T-helper 1 cell treated with Interleukin-12 subunit alpha and Interleukin-12 subunit beta and Interleukin-4 antibody, amounts not matched to agents 30 μg/mL and 1 μg/mL, for 36 hours (primary cell): ENCODE measurements around the gene TSPAN3.

Experiments used
- H3K27ac Mint-ChIP-seq: one replicate; pipeline ENCODE4 v1.8.0; 2021; ENCODE audit warnings: mild to moderate bottlenecking, mixed read lengths
- H3K27me3 Mint-ChIP-seq: one replicate; pipeline ENCODE4 v1.8.0; 2021; ENCODE audit warnings: low read depth, mixed read lengths
- H3K36me3 Mint-ChIP-seq: one replicate; pipeline ENCODE4 v1.8.0; 2021; ENCODE audit warnings: low read depth, mixed read lengths
- H3K4me1 Mint-ChIP-seq: one replicate; pipeline ENCODE4 v1.8.0; 2021; ENCODE audit warnings: low read depth, mixed read lengths
- H3K4me3 Mint-ChIP-seq: one replicate; pipeline ENCODE4 v1.8.0; 2021; ENCODE audit warnings: mild to moderate bottlenecking, moderate library complexity, mixed read lengths
- H3K9me3 Mint-ChIP-seq: one replicate; pipeline ENCODE4 v1.8.0; 2021; ENCODE audit warnings: mixed read lengths

Gene TSPAN3

GRCh38 chr15:77070180-77070494, 772 bp downstream of the TSPAN3 start:
- Mint-ChIP-seq H3K27me3 (peaks cover 12% of the 10 kb centered on the region), H3K9me3 (no peaks in the 10 kb centered on the region), H3K4me1 (peaks cover 19% of the 10 kb centered on the region), H3K36me3 (no peaks in the 10 kb centered on the region), H3K27ac (no peak overlapping the region), H3K4me3 (peak overlapping the region; percentile 75)

- peaks cover 19% of the 10 kb centered on the region for H3K4me1 Mint-ChIP-seq
- H3K4me3 Mint-ChIP-seq: peak overlapping the region; percentile 84
- H3K36me3 Mint-ChIP-seq: no peaks in the 10 kb centered on the region
- H3K27me3 Mint-ChIP-seq: peaks cover 9% of the 10 kb centered on the region
- no peaks in the 10 kb centered on the region for H3K9me3 Mint-ChIP-seq
- peak overlapping the region; percentile 67 for H3K27ac Mint-ChIP-seq
These were observed 1.3 kb downstream of the TSPAN3 start for GRCh38 chr15:77069521-77070121.

GRCh38 chr15:77068633-77069032, 2.3 kb downstream of the TSPAN3 start:
- no peaks in the 10 kb centered on the region for H3K9me3 Mint-ChIP-seq
- H3K36me3 Mint-ChIP-seq: no peaks in the 10 kb centered on the region
- peaks cover 7% of the 10 kb centered on the region for H3K27me3 Mint-ChIP-seq
- no peak overlapping the region for H3K27ac Mint-ChIP-seq
- H3K4me1 Mint-ChIP-seq: peaks cover 19% of the 10 kb centered on the region
- H3K4me3 Mint-ChIP-seq: no peak overlapping the region

- Mint-ChIP-seq H3K27ac (no peak overlapping the region), H3K36me3 (no peaks in the 10 kb centered on the region), H3K4me1 (peaks cover 19% of the 10 kb centered on the region), H3K9me3 (no peaks in the 10 kb centered on the region), H3K27me3 (peaks cover 7% of the 10 kb centered on the region), H3K4me3 (no peak overlapping the region)
These were observed 3.1 kb downstream of the TSPAN3 start for GRCh38 chr15:77067691-77068367.

GRCh38 chr15:77066971-77067690, 3.8 kb downstream of the TSPAN3 start:
- H3K4me3 Mint-ChIP-seq: no peak overlapping the region
- no peaks in the 10 kb centered on the region for H3K36me3 Mint-ChIP-seq
- H3K27me3 Mint-ChIP-seq: peaks cover 7% of the 10 kb centered on the region
- H3K9me3 Mint-ChIP-seq: no peaks in the 10 kb centered on the region
- no peak overlapping the region for H3K27ac Mint-ChIP-seq
- peaks cover 19% of the 10 kb centered on the region for H3K4me1 Mint-ChIP-seq

- H3K27ac Mint-ChIP-seq: no peak overlapping the region
- no peaks in the 10 kb centered on the region for H3K9me3 Mint-ChIP-seq
- H3K4me3 Mint-ChIP-seq: no peak overlapping the region
- no peaks in the 10 kb centered on the region for H3K36me3 Mint-ChIP-seq
- peaks cover 4% of the 10 kb centered on the region for H3K27me3 Mint-ChIP-seq
- peaks cover 15% of the 10 kb centered on the region for H3K4me1 Mint-ChIP-seq
These were observed 6.2 kb downstream of the TSPAN3 start for GRCh38 chr15:77064539-77065308.

GRCh38 chr15:77064063-77064462, 6.8 kb downstream of the TSPAN3 start:
- no peak overlapping the region for H3K27ac Mint-ChIP-seq
- no peaks in the 10 kb centered on the region for H3K27me3 Mint-ChIP-seq
- H3K4me3 Mint-ChIP-seq: no peak overlapping the region
- H3K4me1 Mint-ChIP-seq: peaks cover 15% of the 10 kb centered on the region
- H3K9me3 Mint-ChIP-seq: no peaks in the 10 kb centered on the region
- H3K36me3 Mint-ChIP-seq: no peaks in the 10 kb centered on the region

GRCh38 chr15:77063249-77063648, 7.7 kb downstream of the TSPAN3 start:
- H3K36me3 Mint-ChIP-seq: no peaks in the 10 kb centered on the region

GRCh38 chr15:77060546-77060945, 10.4 kb downstream of the TSPAN3 start:
- Mint-ChIP-seq H3K9me3 (no peaks in the 10 kb centered on the region), H3K27me3 (no peaks in the 10 kb centered on the region), H3K36me3 (peaks cover 2% of the 10 kb centered on the region), H3K27ac (no peak overlapping the region), H3K4me1 (peaks cover 12% of the 10 kb centered on the region), H3K4me3 (no peak overlapping the region)

More at GRCh38 chr15:77063249-77063648, 7.7 kb downstream of the TSPAN3 start:
- Mint-ChIP-seq H3K27me3 (no peaks in the 10 kb centered on the region), H3K4me3 (no peak overlapping the region), H3K9me3 (no peaks in the 10 kb centered on the region), H3K27ac (no peak overlapping the region), H3K4me1 (peaks cover 15% of the 10 kb centered on the region)

- Mint-ChIP-seq H3K4me1 (peaks cover 12% of the 10 kb centered on the region), H3K4me3 (no peak overlapping the region), H3K27me3 (no peaks in the 10 kb centered on the region), H3K36me3 (peaks cover 2% of the 10 kb centered on the region), H3K27ac (no peak overlapping the region), H3K9me3 (no peaks in the 10 kb centered on the region)
These were observed 11.0 kb downstream of the TSPAN3 start for GRCh38 chr15:77059786-77060361.

- Mint-ChIP-seq H3K27me3 (no peaks in the 10 kb centered on the region), H3K27ac (no peak overlapping the region)
These were observed 12.4 kb downstream of the TSPAN3 start for GRCh38 chr15:77058468-77058867.

GRCh38 chr15:77057685-77058084, 13.2 kb downstream of the TSPAN3 start:
- Mint-ChIP-seq H3K4me3 (no peak overlapping the region), H3K27me3 (no peaks in the 10 kb centered on the region), H3K4me1 (peaks cover 15% of the 10 kb centered on the region), H3K27ac (no peak overlapping the region), H3K36me3 (peaks cover 7% of the 10 kb centered on the region), H3K9me3 (no peaks in the 10 kb centered on the region)

More at GRCh38 chr15:77058468-77058867, 12.4 kb downstream of the TSPAN3 start:
- no peaks in the 10 kb centered on the region for H3K9me3 Mint-ChIP-seq
- peaks cover 7% of the 10 kb centered on the region for H3K36me3 Mint-ChIP-seq
- no peak overlapping the region for H3K4me3 Mint-ChIP-seq
- peaks cover 15% of the 10 kb centered on the region for H3K4me1 Mint-ChIP-seq

- peaks cover 8% of the 10 kb centered on the region for H3K36me3 Mint-ChIP-seq
- H3K4me3 Mint-ChIP-seq: no peak overlapping the region
- H3K9me3 Mint-ChIP-seq: no peaks in the 10 kb centered on the region
- no peak overlapping the region for H3K27ac Mint-ChIP-seq
- no peaks in the 10 kb centered on the region for H3K27me3 Mint-ChIP-seq
- peaks cover 15% of the 10 kb centered on the region for H3K4me1 Mint-ChIP-seq
These were observed 13.8 kb downstream of the TSPAN3 start for GRCh38 chr15:77057072-77057471.

- peaks cover 6% of the 10 kb centered on the region for H3K4me1 Mint-ChIP-seq
- H3K27ac Mint-ChIP-seq: no peak overlapping the region
- peaks cover 20% of the 10 kb centered on the region for H3K36me3 Mint-ChIP-seq
- H3K9me3 Mint-ChIP-seq: no peaks in the 10 kb centered on the region
- H3K27me3 Mint-ChIP-seq: no peaks in the 10 kb centered on the region
- no peak overlapping the region for H3K4me3 Mint-ChIP-seq
These were observed 17.2 kb downstream of the TSPAN3 start for GRCh38 chr15:77053709-77054108.
